Right hindlimb (tissue), 1 donor: Measurements from ENCODE around the gene IL16.
"Not testable (repeated sequence)": the region's sequence is repeated elsewhere in the genome, so short reads cannot be mapped to it uniquely, and the experiment has no call there.

ENCODE experiments used
- DNase-seq: peaks from one replicate; pipeline ENCODE4 v3.0.0-alpha.2; 2018

Gene IL16

DNA sequence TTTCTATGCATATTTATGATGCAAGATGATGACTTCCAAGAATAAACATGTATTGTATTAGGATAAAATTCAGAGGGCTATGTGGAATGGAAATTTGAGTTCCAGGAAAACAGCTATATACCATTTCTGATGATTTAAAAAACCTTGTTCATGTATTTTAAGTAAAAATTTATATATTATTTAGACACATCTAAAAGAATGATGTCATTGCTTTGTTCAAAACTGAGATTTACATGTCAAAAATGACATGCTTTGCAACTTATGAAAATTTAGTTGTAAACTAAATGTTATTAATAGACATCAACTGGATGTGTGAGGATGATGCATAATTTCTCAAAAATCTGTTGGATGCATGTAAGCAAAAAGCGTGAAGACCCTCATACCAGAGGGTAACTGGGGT lies 125.0 kb downstream of the IL16 start:
- DNase-seq = no peak

DNA sequence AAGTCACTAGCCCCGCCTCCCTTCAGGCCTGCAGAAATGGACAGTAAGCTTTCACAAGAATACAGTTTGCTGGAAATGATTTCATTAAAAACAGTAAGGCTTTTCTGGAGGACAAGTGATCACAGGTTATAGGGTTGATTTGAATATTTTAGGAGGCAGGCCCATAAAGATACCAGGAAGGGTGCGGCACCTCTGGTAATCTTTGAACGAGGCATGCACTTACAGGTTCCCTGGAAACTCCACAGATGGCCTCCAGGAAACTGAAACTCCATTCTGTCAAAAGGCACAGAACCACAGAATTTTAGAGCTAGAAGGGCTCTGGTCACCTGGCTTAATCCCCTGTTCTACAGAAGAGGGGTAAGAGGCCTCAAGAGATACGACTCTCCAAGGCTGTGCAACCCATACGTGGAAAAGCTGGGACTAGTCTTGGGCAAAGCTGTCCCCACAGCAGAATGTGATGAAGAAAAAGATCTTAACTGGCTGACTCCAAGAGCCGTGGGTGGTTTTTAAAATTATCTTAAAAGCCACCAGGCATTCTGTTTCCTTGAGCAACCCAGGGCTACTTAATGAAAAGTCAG lies 126.1 kb downstream of the IL16 start:
- DNase-seq = no peak

DNA sequence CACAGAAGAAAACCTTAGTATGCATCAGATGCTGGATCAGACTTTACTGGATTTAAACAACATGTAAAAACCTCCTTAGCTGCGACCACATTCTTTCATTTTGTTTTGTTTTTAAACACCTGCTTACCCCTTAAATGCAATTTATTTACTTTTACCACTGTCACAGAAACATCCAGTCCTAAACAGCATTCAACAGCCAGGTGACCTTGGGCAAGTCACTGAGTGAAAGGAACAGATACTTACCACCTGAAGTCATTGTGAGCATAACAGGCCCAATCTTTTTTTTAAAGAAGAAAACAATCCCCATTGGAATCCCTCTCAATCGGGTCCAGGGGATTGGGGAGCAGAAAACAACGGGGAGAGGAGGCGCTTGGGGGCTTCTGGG lies 126.9 kb downstream of the IL16 start:
- DNase-seq = no peak

DNA sequence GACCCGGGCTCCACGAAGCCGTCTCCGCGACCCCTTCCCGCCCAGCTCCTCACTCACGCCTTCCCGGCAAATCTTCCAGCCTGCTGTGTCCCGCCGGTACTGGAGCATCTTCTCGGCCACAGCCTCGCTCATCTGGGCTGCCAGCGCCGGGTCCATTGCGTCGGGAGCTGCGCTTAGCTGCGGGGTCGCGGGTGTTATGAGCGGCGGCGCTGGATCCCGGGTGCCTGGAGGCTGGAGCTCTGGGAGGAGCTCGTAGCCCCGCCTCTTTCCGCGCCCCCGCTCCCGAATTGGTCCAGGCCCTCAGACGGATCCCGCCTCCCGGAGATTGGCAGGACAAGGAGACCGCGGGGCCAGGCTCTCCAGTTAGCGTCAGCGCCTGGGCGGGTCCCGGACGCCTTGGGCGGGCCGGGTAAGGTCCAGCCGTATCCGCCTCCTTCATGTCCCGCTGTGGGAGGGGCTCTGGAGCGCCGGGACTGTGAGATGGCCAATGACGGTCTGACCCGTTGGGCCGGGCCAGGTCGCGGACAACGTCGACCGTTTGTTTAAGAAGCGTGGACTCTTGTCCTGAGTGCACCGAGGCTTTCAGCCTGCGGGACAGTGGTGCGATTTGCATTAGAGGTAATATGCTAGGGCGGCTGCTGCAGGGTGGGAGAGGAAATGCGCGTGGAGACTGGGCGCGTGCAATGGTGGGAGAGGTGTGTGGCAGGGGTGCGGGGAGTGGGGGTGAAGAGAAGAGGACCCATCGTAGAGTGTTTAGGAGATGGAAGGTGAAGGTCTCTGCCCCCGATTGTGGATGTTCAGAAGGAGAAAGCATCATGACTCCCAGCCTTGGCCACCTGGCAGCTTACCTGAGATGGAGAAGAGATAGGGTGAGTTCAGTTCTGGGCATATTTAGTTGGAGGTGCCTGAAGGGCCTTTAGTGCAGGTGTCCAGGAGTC lies 127.5 kb downstream of the IL16 start, which contains the start of gene STARD5:
STARD5 (minus strand) TSS at position 198 of the 938 bp plus-strand sequence; CDS start at position 156, 42 bp downstream.
- DNase-seq = peak; percentile 99

DNA sequence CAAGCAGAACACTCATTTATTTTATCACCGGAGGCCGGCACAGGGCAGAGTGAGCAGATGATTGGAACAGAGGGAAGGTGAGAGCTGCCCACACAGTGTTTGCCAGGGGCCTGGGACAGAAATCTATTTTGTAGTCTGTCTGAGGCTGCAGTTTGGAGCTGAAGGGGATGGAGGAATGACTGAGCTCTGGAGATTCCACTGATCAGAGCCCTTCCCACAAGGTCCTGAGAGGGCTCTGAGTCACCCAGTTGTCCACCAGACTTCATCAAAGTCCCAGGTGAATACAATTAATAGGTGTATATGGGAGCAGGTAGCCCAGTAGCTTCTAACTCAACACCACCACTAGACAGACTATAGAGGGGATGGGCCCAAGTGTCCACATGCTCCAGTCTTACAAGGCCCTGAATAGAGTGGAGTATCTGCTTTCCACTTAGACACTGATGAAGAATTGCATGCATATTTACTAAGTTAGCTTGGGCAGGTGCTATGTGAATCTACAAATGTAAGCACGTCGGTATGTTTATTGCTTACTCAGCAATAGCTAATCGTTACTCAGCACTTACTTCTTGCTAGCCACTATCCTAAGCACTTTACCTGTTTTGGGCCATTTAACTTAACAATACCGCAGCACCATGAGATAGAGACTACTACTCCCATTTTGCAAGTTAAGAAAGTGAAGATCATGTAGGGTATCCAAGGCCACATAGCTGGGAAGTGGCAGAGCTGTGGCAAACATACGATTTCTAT lies 130.0 kb downstream of the IL16 start:
- no peak for DNase-seq

DNA sequence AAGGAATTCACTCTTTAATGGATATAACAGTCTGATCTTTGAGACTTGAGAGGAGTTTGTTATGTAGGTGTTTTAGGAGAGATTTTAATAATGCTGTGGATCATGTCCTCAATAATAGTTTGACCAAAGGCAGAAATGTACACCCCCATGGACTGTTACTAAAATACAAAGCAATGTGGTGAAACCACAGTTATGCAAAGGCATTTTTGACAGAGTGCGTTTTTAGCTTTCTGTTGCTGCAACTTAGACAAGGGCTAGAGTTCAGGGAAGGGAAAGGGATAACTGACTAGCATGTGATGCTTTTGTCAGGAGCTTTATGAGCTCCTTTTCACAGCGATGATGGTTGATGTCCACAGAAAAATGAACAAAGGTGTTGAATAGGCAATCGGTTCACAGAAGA lies 130.8 kb downstream of the IL16 start:
- no peak for DNase-seq

DNA sequence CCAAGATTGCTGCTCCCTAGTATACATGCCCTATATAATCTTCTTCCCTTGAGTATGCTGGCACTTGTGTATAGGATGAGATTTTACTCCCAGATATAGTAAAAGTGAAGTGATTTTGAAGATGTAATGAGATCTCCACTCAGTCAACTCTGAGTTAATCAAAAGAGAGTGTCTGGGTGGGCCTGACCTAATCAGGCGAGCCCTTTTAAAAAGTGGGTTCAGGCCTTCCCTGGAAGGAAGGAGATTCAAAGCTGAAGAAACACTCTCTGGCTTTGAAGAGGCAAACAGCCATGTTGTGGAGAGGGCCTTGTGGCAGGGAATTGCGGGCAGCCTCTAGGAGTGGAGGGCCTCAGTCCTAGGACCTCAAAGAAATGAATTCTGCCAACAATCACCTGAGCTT lies 132.8 kb downstream of the IL16 start:
- DNase-seq = no peak

DNA sequence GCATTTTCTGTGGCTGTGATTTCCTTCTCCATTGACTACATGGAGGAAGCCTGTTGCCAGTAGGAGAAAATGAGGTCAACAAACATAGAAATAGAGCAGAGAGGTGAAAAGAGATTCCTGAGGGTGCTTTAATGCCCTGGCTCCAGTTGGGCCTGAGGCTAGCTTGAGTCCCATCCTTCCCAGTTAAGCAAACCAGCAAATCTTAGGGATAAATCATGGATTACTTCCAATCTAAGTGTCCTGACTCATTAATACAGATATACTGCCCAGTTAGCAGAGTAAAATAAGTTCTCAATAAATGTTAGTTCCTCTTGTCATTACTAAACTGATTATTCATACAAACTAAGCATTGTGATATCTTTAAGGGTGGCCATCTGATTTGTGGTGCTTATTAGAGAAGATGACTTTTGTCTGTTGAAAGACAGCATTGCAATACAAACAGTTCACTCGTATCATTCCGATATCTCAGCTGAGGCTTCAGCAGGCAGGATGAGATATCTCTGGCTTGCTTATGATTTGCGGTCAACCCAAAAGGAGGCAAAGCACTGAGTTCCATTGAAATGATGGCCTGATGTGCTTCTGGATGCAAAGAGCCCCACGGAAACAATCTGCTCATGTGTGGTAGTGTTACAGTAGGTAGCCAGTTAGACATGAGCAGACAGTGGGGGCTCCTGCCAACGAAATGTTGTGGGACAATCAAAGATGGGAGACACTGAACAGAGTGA lies 133.8 kb downstream of the IL16 start:
- DNase-seq = no peak

DNA sequence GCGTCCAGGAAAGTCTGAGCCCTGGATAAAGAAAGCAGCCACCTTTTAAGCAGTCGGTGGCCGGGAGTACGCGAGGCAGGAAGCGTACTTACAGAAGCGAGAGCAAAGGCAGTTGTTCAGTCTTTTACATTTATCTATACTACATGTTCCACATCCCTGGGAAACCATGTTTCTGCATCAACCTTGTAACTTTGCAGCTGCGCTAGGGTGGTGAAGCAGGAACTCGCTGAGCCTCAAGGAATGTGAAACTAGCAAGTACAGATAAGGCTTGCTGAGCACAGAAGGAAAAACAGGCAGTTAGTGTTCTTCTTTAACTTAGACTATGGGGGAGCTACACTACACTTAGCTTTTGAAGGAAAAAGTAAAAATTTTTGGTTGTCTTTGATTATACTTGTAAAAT lies 134.5 kb downstream of the IL16 start:
- not testable (repeated sequence) for DNase-seq

DNA sequence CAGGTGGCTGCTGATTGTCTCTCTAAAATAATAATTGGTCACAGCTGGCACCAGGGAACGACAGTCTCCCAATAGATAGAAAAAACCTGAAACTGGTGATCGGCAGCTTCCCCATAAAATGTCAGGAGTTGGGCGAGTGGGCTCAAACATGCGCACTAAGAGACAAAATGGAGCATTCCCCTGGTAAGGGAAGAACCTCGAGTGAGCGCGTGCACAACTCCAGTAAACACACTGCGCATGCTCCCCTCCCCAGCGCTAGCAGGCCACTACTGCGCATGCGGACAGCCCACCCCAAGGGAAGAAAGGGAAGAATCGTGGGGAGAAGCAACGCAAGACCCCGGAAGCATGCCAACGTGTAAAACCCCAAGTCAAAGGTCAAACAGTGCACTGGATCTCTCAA lies 134.9 kb downstream of the IL16 start:
- no peak for DNase-seq

DNA sequence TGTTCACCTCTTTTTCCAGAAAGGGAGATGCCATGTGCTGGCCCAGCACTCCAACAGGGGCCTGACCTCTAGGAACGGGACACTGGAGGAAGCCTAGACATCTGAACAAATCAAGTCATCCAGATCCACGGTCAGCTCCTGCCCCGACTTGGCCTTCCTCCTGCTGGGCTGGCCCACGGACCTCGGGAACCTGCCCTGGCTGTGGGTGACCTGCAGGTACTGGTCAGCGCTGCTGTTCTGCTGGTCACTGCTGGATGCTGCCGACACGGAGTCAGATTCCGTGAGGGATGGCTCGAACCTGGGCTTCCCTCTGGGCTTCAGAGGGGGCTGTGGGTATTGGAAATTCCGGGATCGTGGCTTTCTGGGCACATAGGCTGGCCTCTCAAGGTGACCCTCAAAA lies 135.6 kb downstream of the IL16 start:
- DNase-seq = no peak

DNA sequence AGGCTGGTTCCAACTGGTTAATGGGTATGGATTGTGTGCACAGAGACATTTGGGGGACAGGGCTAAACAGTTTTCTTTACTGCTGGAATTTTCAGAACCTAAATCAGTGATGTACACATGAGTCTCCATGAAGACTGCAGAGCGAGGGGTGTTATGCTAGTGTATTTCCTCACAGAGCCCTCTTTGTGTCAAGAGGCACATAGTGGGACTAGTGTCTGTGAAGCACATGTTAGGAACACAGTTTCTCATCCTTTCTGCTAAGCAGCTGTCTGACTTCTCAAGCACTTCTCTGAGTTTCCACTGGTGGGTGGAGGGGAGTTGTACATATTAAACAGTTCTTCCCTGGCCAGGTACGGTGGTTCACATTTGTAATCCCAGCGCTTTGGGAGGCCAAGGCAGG lies 136.7 kb downstream of the IL16 start:
- no peak for DNase-seq

DNA sequence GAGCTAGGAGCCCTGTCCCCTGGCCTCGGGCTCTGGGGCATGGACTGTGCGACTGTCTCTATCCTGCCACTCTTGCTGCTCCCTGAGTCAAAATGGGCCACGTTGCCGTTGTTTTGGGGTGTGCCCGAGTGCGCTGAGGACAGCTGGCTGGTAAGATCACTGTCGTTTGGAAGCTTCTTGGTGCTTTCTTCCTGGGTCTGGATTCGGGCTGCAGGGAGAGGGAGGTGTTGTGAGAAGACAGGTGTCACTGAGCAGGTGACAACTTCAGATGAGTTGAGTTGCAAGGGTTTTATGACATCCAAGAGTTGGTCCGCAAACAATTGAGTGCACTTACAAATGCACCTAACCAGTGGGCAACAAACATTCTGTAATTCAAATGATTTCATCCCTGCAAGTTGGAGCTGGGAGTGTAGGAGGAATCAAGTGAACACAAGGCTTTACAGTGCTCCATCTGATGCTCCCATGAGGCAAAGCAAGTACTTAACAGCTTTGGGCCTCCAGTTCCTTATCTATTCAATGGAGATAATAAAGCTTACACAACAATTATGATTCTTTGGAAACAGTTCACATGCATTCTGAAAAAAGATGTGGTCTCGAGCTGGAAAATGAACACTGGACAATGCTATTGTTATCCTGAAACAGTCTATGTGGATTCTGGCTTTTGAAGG lies 138.2 kb downstream of the IL16 start:
- DNase-seq = no peak

DNA sequence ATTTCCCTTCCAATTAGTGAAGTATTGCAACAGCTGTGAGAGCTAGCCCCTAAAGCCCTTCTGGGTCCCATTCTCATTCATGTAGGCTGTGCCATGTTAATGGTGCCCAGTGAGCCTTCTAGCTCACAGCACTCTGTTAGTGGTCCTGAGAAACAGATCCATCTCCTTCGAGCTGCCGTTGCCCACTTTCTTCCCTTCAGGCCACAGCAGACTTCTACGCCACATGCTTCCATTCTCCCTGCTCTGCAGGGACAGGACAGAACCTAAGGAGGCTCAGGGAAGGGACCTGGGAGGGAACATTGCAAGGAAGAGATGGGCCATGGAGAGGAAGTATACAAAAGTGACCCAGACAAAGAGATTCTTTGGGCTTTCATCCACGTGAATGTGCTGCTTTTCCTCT lies 139.0 kb downstream of the IL16 start:
- DNase-seq = no peak

DNA sequence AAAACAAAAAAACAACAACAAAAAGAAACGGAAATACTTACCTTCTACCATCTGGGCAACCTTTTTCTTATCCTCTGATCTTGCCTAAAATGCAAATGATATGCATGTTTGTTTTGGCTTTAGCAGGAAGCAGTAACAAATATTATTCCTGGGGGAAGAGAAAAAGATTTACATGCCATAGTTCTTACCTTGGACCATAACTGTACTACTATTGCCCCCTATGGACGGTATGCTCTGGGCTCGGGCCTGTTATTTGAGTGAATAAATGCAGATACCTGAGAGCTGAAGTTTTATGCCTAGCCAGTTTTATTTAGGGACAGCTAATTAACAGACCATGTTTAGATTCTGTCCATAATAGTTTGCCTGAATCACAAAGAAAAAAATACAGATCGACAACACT lies 139.9 kb downstream of the IL16 start:
- DNase-seq = no peak

DNA sequence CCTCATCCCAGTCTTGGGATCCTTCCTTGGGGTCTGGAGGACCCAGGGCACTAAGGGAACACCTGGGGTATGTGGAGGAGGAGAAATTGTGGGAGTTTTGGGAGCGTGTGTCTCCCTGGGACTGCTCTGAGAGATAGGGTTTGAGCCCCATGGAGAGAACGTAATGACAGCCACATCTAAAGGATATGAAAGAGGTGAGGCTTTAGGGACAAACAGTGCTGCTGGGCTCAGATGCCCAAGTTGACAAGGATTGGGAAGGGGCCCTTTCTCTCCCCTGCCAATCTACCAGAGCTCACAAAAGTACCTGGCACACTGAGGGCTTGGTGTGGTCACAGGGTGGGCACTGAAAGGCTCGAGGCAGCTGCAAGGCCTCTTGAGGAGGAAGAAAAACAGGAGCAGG lies 140.6 kb downstream of the IL16 start:
- DNase-seq = no peak

DNA sequence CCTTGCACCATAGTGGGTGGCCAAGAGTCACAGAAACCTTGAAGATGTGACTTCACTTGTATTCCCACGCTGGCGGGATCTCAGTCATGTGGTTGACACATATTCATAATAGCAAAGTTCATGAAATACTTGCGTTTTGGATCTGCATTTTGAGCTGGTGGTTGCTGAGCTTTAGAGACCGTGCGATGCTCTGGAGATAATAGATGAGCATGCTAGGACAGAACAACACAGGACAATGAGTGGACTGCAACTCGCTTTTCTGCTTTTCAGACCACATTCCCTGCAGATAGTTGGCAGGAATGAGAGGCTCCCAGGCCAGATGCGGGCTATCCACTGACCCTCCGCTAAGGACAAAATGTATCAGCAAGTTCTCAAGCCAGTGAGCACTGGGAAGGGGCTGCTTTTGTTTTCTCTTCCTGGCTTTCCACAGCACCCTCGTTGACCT lies 141.1 kb downstream of the IL16 start:
- DNase-seq = peak; percentile 28

DNA sequence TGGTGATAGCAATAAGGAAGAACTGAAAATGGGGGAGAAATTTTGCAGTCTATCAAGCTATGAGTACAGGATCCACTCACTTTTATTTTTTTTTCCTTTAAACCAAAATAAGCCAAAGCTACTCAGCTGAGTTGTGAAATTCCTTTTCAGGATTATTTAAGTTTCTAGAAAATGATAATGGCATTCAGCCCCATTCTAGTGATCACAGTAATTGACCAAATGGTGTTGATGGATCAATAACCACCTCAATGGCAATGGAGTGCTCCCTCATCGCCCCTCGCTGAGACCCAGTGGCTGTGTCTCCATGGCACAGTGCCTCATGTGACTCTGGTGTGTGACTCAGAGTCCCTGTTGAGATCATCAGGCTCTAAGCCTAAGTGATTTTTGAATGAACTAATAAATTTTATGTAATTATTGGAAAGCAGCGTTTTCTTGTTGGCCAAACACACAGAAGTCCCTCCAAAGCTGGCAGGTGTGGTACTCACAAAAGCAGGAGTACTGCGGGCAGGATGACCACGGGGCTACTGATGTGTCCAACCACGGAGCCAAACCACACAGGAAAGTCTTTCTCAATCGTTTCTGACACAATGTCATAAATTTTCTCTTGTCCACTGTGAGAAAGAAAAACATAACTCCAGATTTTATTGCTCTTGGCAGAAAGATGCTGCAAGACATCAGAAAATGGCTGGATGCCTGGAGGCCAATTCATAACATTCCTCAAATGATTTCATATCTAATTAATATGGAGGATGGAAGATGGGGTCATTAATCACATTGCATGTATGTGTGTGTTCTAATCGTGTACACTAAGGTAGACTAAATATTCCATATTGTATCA lies 141.7 kb downstream of the IL16 start:
- DNase-seq = peak; percentile 39

DNA sequence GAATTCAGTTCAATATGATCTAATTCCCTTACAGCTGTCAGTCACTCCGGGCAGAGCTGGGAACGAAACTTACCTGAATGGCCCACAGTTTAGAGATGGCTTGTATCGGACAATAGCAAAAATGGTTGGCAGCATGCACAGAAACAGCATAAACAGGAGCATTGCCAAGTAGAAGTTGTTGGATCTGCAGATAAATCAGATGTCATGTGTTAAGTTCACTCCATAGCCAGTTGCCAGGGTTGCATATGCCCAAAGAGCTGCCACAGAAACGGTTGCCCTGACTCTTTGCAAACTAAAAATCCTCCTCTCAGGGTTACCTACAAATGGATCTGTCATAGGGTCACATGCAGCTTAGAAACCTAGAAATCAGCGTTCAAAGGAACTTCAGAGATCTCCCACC lies 142.6 kb downstream of the IL16 start:
- no peak for DNase-seq

DNA sequence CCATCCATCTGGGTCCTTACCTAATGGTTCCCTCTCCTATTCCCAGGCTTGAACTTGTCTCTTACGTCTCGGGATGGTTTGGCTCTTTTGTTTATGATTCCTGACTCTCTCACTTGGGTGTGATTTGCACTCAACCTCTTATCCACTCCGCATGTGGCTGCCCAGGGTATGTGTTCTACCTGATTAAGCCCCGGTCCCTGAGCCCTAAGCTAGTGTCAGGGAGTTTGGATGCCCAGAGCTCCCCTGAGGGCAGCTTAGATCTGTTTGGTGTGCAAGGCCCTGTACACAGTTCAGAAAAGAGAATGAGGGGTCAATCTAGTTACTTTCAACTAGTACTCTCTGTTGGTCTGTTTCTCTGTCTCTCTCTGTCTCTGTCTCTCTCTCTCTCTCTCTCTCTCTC lies 143.2 kb downstream of the IL16 start:
- DNase-seq = no peak

DNA sequence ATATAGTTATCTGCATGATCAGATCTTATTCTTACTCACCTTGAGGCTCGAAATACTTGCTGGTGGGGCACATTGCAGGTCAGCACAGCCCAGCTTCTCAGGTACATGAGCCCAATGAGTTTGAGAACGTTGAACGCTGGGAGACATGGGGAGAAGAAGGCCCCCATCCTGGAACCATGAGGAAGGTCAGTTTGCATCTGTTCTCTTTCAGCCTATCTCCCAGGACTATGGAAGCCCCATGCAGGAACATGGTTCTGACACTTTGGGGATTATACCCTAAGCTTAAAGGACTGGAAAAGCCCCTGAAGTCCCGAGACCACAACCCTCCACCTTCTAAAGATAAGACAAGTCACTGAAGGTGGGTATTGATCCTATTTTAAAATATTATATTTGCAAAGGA lies 144.7 kb downstream of the IL16 start:
- no peak for DNase-seq
